Subcutaneous abdominal adipose tissue (tissue), 5 donors: Measurements from ENCODE around the gene RPP25.
A peak's percentile ranks its signal among the peaks of the same experiment; 100 is the strongest.

Experiments
- H3K27ac ChIP-seq: one replicate; pipeline ENCODE4 v1.7.0; 2013; ENCODE audit warnings: low read depth, mild to moderate bottlenecking, inconsistent platforms, low read length, moderate library complexity
- H3K27me3 ChIP-seq, 5 donors: one replicate each; pipeline ENCODE4 v1.7.0; 2013; ENCODE audit warnings: low read length in 5 of 5, inconsistent platforms in 1 of 5; ENCODE audit not compliant: control insufficient read depth in 5 of 5, insufficient read depth in 4 of 5
- H3K36me3 ChIP-seq, 5 donors: one replicate each; pipeline ENCODE4 v1.7.0; 2013; ENCODE audit warnings: low read length in 5 of 5; ENCODE audit not compliant: control insufficient read depth in 5 of 5, insufficient read depth in 5 of 5
- H3K4me1 ChIP-seq, 5 donors: one replicate each; pipeline ENCODE4 v1.7.0; 2013; ENCODE audit warnings: low read length in 5 of 5, mild to moderate bottlenecking in 3 of 5, moderate library complexity in 1 of 5; ENCODE audit not compliant: control insufficient read depth in 5 of 5, insufficient read depth in 5 of 5
- H3K4me3 ChIP-seq, 5 donors: one replicate each; pipeline ENCODE4 v1.7.0; 2013; ENCODE audit warnings: low read length in 5 of 5, low read depth in 1 of 5
- H3K9ac ChIP-seq, 5 donors: one replicate each; pipeline ENCODE4 v1.7.0; 2013; ENCODE audit warnings: low read length in 5 of 5, mild to moderate bottlenecking in 4 of 5, moderate library complexity in 3 of 5
- H3K9me3 ChIP-seq, 5 donors: one replicate each; pipeline ENCODE4 v1.7.0; 2013; ENCODE audit warnings: low read length in 5 of 5; ENCODE audit not compliant: control insufficient read depth in 5 of 5
- donor health status: healthy.
- donor health status: healthy.
- donor health status: healthy.
- donor health status: healthy.
- donor health status: healthy.

The RPP25 gene

GRCh38 chr15:74906067-74906449, 50.5 kb downstream of the RPP25 start:
- H3K4me3 ChIP-seq: peak overlapping the region; percentile 73 to 94 (median 84)
- H3K4me1 ChIP-seq: peaks cover 5 to 50% (median 46%) of the 10 kb centered on the region in 5 donors

More at GRCh38 chr15:74906067-74906449, 50.5 kb downstream of the RPP25 start:
- Histone ChIP-seq H3K27me3 (no peaks in the 10 kb centered on the region), H3K9ac (peak overlapping the region; percentile 90 to 97 (median 95)), H3K36me3 (peaks cover 5 to 34% (median 26%) of the 10 kb centered on the region in 5 donors), H3K27ac (peak overlapping the region; percentile 99), H3K9me3 (no peaks in the 10 kb centered on the region)
